MM.1S (cell line): ENCODE measurements around the gene COX5A.

Source experiments
- EZH2 ChIP-seq: fragments of 300-600 bp; sonication (generic); optimal IDR thresholded peaks from 2 replicates; pipeline ENCODE3; 2017; ENCODE audit warnings: low read depth, mild to moderate bottlenecking, antibody characterized with exemption, low read length, mixed read lengths
- TF ChIP-seq, protein P1 (sequence below): fragments of 300-600 bp; sonication (generic); IDR thresholded peaks from 2 replicates; pipeline ENCODE4 v1.5.1; 2016; ENCODE audit warnings: antibody characterized with exemption, low read length, mixed read lengths

DNA sequence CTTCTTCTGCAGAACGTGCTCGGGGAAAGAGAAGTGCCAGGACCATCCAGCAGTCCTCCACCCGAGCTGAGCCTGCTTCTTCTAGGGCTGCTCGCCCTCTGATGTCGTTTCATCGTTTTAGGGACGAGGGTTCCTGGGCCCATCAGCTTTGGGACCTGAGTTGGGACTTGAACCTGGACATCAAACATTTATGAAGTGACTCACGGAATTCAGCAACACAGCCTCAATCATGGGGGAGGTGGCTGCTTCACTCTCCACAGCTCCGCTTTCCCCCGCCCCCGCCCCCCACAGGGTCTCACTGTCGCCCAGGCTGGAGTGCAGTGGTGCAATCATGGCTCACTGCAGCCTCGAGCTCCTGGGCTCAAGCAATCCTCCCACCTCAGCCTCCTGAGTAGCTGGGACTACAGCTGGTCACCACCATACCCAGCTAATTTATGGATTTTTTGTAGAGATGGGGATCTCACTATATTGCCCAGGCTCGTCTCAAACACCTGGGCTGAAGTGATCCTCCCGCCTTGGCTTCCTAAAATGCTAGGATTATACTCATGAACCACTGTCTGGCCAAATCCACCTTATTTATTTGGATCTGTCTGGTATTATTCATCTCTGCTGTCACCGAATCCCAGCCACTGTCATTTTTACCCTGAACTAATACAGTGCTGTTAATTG, 64.0 kb downstream of the COX5A start:
- TF ChIP-seq, protein P1, sequence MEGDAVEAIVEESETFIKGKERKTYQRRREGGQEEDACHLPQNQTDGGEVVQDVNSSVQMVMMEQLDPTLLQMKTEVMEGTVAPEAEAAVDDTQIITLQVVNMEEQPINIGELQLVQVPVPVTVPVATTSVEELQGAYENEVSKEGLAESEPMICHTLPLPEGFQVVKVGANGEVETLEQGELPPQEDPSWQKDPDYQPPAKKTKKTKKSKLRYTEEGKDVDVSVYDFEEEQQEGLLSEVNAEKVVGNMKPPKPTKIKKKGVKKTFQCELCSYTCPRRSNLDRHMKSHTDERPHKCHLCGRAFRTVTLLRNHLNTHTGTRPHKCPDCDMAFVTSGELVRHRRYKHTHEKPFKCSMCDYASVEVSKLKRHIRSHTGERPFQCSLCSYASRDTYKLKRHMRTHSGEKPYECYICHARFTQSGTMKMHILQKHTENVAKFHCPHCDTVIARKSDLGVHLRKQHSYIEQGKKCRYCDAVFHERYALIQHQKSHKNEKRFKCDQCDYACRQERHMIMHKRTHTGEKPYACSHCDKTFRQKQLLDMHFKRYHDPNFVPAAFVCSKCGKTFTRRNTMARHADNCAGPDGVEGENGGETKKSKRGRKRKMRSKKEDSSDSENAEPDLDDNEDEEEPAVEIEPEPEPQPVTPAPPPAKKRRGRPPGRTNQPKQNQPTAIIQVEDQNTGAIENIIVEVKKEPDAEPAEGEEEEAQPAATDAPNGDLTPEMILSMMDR, result no peak
- no peak for TF ChIP-seq EZH2
